ENCODE measurements around the gene POC1A.

The POC1A gene

DNA sequence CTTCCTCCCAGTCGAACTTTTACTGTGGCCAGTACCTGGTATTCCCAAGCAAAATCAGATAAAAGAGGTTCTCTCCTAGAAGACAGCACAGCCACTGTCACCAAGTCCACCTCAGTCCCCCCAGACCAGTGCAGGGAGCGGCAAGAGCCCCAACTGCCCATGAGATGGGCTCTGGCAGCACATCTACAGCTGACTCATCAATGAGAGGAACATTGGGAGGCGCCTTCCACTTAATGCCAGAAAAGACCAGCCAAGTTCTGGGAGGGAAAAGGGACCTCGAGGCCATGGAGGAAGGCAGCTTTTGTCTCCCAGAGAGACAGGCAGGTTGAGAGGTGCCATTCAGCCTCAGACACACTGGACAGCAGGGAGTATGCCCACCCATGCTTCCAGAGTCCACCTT lies 28.2 kb downstream of the POC1A start:
- DNase-seq = no peak

- DNase-seq = no peak
Observed at GRCh38 chr3:52124766-52125165, 29.5 kb downstream of the POC1A start.

DNA sequence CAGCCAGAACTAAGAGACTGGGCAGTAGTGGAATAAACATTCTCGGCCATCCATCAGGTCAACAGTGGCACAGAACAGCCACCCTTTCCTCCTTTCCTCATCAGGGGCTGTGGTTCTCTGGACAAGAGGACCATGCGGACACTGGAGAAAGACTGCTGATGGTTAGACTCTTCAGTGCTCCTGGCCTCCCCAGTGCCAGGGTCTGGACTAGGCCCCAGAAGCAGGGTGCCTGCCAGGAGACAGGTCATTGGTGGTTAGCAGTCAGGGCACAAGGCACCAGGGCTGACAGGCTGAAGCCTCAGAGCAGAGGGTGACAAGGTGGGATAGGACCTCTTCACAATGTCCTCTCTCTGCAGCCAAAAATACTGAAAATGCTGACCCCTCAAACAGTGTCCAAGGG lies 30.1 kb downstream of the POC1A start:
- no peak for DNase-seq

DNA sequence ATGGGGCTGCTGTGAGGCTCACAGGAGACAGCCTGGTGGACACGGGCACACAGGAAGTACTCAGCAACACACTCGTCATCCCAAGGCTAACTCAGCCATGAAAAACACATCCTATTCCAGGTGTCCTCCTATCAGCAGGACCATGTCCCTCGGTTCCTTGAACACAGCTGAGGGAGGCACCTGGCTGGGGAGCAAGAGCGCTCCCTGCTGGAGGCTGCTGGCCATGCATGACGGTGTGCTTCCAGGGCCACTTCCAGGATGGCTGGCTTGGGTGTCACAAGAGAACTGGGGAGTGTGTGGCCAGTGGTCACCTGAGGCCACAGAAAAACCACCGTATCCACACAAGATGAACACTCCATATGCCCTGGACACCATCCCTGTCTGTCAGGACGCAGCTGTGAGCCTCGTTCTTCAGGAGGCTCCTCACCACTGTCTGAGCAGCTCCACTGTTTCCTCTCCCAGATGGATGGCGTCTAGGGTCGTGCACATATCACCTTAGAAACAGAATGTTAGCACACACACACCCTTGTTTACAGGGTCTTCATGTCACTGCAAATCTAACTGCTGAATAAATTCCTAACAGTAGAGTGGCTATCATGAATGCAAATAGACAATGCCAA lies 31.0 kb downstream of the POC1A start:
- DNase-seq = no peak

DNA sequence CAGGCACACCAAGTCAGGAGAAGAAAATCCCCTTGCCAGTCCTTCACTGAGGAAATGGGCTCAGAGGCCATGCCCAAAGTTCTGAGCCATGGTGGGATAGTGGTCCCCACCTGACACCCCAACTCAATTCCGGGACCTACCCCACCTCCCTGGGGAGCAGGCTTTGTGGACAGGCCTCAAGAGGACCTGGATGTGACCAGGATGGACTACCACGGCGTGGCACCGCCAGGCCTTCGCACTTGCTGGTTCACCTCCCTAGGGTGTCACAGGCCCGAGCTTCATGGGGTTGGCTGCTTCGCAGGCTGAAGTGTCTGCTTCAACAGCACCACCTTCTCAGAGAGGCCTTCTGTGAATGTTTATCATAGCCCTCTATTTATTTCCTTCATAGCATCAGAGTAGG lies 31.7 kb downstream of the POC1A start:
- no peak for DNase-seq

DNA sequence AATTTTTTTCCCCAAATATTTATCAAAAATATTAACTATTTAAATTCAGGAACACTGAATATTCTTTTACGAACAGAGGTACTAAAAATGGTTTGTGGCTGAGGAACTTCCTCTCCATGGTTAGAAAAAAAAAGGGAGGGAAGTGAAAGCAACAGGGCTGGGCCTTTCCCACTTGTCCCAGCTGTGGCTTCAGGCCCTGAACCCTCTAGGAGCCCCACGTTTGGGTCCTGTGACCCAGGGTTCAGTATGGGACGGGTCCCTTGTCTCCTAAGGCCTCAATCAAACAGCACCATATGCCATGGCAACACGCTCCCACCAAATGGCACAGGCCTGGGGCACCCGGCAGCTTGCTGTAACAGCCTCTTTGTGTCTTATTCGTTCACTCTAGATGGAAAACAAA lies 32.4 kb downstream of the POC1A start:
- no peak for DNase-seq

- no peak for DNase-seq
Observed at GRCh38 chr3:52121464-52121805, 32.8 kb downstream of the POC1A start.

GRCh38 chr3:52120556-52121463 lies 33.4 kb downstream of the POC1A start:
- no peak for DNase-seq

DNA sequence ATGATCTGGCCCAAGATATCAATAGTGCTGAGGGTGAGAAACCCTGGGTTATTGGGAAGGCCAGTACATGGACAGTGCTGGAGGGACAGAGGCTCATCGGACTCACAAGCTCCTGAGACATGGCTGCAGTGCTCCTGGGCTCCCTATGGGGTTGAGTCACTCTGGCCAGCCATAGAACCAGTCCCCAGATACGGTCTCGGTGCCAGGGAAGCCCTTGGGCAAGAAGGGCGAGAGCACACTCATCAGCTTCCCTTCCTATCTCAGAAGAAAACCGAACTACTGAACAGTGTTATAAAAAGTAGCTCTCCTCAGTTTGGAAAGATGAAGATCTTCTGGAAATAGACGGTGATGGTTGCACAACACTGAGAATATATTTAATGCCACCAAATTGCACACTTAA lies 34.4 kb downstream of the POC1A start:
- DNase-seq = no peak

DNA sequence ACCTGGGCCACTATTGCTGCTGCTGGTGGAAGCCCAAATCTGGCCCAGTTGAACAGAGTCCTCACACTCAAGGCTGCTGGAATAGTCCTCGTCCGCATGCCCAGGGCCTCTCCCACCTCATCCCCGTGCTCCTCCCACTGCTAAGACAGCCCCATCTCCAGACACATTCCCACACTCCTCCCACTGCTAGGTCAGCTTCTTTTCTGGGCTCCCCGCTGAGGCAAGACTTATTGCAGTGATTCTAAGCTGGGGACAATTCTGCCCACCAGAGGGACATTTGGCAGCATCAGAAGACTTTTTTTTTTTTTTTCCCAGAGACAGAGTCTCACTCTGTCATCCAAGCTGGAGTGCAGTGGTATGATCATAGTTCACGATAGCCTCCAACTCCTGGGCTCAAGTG lies 35.1 kb downstream of the POC1A start:
- DNase-seq = no peak

GRCh38 chr3:52118156-52118875 lies 35.9 kb downstream of the POC1A start:
- no peak for DNase-seq

DNA sequence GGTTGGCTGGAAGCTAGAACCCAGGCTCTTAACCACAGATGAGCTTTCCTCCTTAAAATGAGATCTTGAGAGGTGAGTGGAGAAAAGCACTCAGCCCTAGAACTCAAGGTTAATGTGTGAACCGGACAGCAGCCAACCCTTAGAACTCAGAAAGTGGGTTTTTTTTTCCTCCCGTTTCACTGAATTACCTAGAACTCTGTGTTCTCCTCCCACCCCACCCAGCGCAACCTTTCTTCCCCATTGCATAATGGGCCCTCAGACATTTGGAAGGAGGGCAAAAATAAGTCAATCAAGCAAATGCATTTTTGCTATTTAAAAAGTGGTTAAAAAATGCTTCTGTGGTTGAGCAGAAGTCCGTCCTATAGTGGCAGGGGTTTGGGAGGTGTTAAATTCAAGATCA lies 36.7 kb downstream of the POC1A start:
- DNase-seq = no peak

DNA sequence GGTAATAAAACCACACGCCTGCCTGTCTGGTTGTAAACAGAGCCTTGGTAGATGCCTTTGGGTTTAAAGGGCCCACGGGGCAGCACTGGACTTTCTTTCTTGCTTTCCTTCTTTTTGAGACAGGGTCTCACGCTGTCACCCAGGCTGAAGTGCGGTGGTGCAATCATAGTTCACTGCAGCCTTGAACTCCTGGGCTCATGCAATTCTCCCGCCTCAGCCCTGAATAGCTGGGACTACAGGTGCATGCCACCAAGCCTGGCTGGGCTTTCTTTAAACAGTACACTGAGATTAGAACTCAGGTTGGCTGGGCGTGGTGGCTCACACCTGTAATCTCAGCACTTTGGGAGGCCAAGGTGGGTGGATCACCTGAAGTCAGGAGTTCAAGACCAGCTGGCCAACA lies 42.2 kb downstream of the POC1A start:
- DNase-seq = no peak

DNA sequence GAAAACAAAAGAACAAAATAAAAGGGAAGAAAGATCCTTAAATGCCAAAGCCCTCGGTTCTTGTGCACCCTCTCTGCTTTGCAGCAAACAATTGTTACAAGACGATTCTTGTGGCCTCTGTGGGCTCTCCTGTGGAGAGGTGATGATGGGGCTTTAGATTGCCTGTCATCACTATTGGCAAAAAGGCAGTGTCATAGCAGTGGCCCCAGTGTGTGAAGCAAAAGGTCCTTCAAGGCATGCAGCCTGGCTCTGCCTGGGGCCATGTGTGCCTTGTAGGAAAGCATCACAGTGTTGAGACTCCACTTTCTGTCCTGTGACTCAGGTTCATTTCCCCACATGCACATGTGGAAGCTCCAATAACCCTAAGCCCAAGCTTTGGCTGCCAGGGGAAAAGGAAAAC lies 43.7 kb downstream of the POC1A start:
- DNase-seq = no peak

DNA sequence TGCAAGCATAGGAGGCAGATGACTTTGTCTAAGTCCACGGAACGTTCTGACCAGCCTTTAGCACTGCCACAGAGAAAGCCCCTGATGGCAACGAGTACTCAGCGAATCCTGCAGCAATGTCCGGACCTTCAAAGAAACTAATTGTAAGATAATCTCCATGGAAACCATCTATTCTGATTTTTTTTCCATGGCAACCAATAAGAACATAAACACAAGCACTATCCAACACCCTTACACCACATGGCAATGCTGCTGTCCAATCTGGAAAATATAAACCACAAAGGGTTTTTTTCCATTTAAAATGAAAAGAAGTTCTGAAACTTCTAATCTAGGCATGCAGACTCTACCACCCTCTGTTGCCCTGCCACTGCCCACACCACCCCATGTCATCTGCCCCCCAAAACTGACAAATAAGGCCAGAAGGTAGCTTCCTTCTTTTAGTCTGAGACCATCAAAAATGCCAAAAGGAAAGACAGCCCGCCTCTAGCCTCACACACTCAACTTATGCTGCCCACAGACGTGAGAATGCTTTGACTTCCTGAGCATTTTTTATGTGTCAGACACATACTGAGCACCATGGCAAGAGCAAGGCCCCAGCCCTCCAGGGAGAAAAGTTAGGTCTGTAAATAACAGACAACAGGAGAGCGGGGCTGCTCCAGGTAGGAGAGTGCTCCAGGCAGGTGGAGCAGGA lies 44.5 kb downstream of the POC1A start:
- no peak for DNase-seq

DNA sequence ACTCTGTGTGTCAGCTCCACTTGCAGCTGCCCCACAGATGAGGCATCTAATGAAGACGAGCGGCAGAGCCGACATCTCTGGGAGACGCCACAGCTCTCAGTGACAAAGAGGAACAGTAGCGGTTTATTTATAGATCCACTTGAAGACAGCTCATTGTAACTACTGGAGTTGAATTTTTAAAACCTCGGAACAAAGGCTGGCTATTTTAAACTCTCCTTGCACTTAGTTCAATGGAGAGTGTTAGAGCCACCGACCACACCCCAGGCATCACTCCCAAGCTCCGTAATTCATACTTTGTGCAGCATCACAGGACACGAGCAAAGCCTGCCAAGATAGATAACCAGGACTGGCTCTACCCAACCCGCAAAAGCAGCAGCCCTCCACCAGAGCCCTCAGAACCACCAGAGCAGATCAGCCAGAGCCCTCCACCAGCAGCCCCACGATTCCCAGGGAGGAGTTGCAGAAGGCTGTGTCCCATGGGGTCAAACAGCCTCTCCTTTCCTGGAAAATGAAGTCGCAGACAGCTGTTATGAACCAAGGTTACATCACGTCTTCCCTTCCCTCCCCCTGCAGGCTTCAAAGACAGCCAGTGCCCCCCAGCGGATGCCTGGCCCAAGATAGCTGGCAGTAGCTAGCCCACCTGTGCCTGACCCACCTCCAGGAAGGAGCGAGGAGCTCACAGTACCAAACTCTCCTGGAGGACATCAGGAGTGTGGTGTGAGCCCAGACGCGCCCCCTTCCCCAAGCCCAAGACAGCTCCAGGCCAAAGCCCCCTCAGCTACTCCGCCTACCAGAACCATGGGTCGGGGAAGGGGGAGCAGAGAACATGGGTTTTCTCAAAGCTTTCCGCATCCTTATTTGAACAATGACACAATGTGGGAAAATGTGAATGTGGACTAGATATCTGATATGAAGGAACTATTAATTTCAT lies 45.7 kb downstream of the POC1A start:
- no peak for DNase-seq

- no peak for DNase-seq
Observed at GRCh38 chr3:52106951-52107611, 47.1 kb downstream of the POC1A start.

DNA sequence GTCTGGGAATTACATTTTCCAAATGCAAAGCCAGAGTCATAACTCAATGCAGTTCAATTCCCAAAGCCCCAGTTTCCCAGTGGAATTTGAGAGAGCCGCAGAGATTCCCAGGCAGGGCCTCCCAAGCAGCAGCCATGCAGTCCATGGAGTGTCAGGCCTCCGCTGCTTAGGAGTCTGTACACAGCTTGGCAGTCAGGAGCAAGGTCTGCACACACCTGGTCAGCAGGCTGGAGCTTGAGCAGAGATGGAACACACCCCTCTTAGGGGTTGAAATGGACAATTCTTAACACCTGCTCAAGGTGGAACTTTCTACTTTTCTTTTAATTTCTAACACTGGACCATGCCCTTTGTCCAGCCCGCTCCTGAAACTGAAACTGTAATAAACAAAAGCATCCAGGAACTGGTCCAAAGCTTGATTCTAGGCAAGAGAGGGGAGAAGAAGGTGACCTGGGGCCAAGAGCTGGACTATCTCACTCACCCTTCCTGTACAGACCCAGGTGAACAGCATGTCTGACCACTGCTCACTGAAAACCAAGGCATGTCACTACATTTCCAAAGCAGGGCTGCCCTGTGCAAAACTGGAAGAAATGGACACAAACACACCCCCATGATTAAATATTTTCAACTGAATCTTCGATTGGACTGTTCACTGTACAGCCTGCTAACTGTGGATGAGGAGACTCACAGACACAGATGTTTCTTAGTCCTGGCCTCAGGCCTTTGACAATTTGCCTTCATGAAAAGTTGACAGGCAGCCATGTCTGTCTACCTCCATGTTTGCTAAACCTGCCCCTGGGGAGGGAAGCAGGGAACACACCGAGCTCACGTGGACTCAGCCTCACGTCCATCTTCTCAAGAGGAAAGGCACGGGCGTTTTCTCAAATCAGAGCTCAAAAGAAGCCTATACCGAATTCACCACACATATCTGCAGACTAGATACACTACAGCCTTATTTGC lies 49.3 kb downstream of the POC1A start:
- no peak for DNase-seq

DNA sequence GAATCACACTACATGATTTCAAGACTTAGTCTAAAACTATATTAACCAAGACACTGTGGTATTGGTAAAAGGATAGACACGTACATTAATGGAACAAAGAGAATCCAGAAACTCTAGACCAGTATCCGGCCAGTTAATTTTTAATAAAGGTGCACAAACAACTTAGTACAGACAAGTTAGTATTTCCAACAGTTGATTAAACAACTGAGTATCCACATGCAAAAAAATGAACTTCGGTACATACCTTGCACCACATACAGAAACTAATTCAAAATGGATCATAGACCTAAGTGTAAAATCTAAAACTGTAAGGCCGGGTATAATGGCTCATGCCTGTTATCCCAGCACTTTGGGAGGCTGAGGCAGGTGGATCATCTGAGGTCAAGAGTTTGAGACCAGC lies 51.3 kb downstream of the POC1A start:
- DNase-seq = no peak

DNA sequence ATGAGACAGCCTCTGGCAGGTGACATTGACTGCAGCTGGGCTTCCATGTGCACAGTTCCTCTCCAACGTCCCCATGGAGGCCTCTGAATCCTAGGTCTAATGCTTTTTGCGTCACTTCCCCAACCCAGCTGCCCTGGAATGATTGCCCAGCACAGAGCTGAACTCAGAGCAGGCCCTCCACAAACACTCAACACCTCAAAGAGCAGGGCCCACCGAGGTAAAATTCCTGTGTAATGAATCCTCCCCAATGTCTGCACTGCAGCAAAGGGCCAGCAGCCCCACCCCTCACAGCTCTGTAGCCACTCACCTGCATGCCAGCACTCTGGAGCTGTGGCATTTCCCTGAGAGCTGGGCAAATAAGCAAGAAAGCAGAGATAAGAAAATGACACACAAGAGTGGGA lies 55.2 kb downstream of the POC1A start:
- no peak for DNase-seq
